ENCODE results near the gene ARSG. TPM values are rescaled to one million over a fixed set of nuclear protein-coding genes. Genes with fewer than 3 reads are reported as not detected.

The ARSG gene
- total and polyA plus RNA-seq, 2 of the 8 experiments (the other 6 are each of a cell fraction or from before 2014, with no cell fraction given) = 3.3 to 4.0 TPM

GRCh38 chr17:68382582-68383085 is 91.3 kb downstream of the ARSG start:
- Histone ChIP-seq H3K18ac (ENCODE audit: extremely low read depth, low read length) (no peak overlapping the region), H3K27me3 (replicated peaks in 1 of 4; ENCODE audit: control insufficient read depth in 3 of 4, extremely low read depth in 1 of 4, insufficient read depth in 3 of 4, low read length in 3 of 4) (no peaks in the 10 kb centered on the region; a peak in 1 of 7 replicates), H2BK12ac (ENCODE audit: low read depth, low read length) (no peak overlapping the region), H3K4me1 (replicated peaks in 1 of 4; ENCODE audit: control insufficient read depth in 3 of 4, insufficient read depth in 4 of 4, low read length in 3 of 4) (peaks cover 7 to 15% (median 11%) of the 10 kb centered on the region in 4 experiments), H2BK5ac (ENCODE audit: low read depth, low read length) (no peak overlapping the region), H4K20me1 (replicated peaks in 1 of 2; ENCODE audit: control insufficient read depth in 1 of 2, insufficient read depth in 2 of 2, low read length in 2 of 2) (no peaks in the 10 kb centered on the region), H3K14ac (ENCODE audit: insufficient read length) (no peak overlapping the region), H4K5ac (ENCODE audit: insufficient read length, low read depth, low read length) (no peak overlapping the region), H3K4ac (replicated peaks; ENCODE audit: insufficient read length, low read depth, low read length) (no peak overlapping the region), H3K4me2 (ENCODE audit: insufficient read depth in 1 of 2, low read depth in 2 of 2, low read length in 2 of 2) (no peak overlapping the region), H2BK15ac (ENCODE audit: low read length) (no peak overlapping the region), H2BK120ac (replicated peaks; ENCODE audit: low read depth, low read length) (no peak overlapping the region), H3K9me3 (ENCODE audit: insufficient read depth in 2 of 2, low read depth in 1 of 2, low read length in 1 of 2) (no peaks in the 10 kb centered on the region), H3K56ac (replicated peaks; ENCODE audit: insufficient read length, low read depth, low read length) (no peak overlapping the region), H2BK20ac (ENCODE audit: low read length) (no peak overlapping the region), H3K79me2 (ENCODE audit: control insufficient read depth in 1 of 2, insufficient read depth in 2 of 2, low read length in 2 of 2) (no peaks in the 10 kb centered on the region), H3K23me2 (ENCODE audit: low read depth, low read length) (no peaks in the 10 kb centered on the region), H3K9ac (replicated peaks in 1 of 4; ENCODE audit: extremely low read depth in 1 of 4, low read depth in 3 of 4, low read length in 3 of 4) (no peak overlapping the region), H3K36me3 (ENCODE audit: control insufficient read depth in 2 of 4, insufficient read depth in 4 of 4, low read length in 3 of 4) (no peaks in the 10 kb centered on the region), H3K23ac (ENCODE audit: insufficient read length) (no peak overlapping the region), H4K91ac (replicated peaks; ENCODE audit: insufficient read length, low read length) (no peak overlapping the region), H3K4me3 (ENCODE audit: extremely low read depth in 1 of 4, insufficient read depth in 2 of 4, low read depth in 3 of 4, low read length in 4 of 4) (no peak overlapping the region), H3K79me1 (ENCODE audit: low read depth, low read length) (no peaks in the 10 kb centered on the region), H3K27ac (ENCODE audit: low read depth, low read length) (no peak overlapping the region), H2AFZ (ENCODE audit: low read length) (no peak overlapping the region), H2AK5ac (ENCODE audit: low read depth, low read length) (no peak overlapping the region), H4K8ac (ENCODE audit: extremely low read depth, insufficient read depth, low read length) (no peak overlapping the region)
- ChIA-PET POLR2A (ENCODE audit: partially characterized antibody) (no interaction called here), CTCF (ENCODE audit: partially characterized antibody) (interaction anchor here (1.1 to 2.9 kb wide), 4 partner anchors 12 to 119 kb away, joined by 4 to 25 read pairs (median 8); no protein-coding TSS in a partner anchor)
- 84% methylated on average over 3 of the region's 3 CpGs; no CpG with 5 or more reads in 1 of the 2 experiments for WGBS, 2 experiments (ENCODE audit: extremely low coverage in 1 of 2, insufficient coverage in 1 of 2, insufficient read length in 1 of 2, insufficient replicate concordance in 2 of 2, low coverage in 1 of 2, low lambda C conversion rate in 2 of 2, missing lambda C conversion rate in 1 of 2)
- TF ChIP-seq EGR1 (IDR thresholded peaks at IDR 0.05; ENCODE audit: borderline replicate concordance, low read depth, low read length) (no peak), TBP (IDR thresholded peaks at IDR 0.05; ENCODE audit: low read depth, low read length) (no peak), SAP30 (IDR thresholded peaks at IDR 0.05; ENCODE audit: insufficient read depth, insufficient replicate concordance, low read length) (no peak), GTF2F1 (IDR thresholded peaks at IDR 0.05; ENCODE audit: borderline replicate concordance, low read depth, low read length) (no peak), SP4 (IDR thresholded peaks at IDR 0.05; ENCODE audit: low read length) (no peak), PHF8 (conservative IDR thresholded peaks at IDR 0.05; ENCODE audit: low read depth, low read length) (no peak), RAD21 (IDR thresholded peaks at IDR 0.05 in 1 of 2, conservative IDR thresholded peaks at IDR 0.05 in 1 of 2; ENCODE audit: low read depth in 2 of 2, low read length in 2 of 2) (no peak), SIX5 (IDR thresholded peaks at IDR 0.05; ENCODE audit: low read depth, low read length) (no peak), RBBP5 (IDR thresholded peaks at IDR 0.05; ENCODE audit: borderline replicate concordance, low read depth, low read length) (no peak)
- no peak for DNase-seq (ENCODE audit: low read depth in 1 of 2, low spot score in 2 of 2)
- no peak for FAIRE-seq

All from H1 (cell line).